A673 (cell line): Measurements from ENCODE around the gene MARK3. TPM values are rescaled to one million over a fixed set of nuclear protein-coding genes. Genes with fewer than 3 reads are reported as not detected.

ENCODE experiments used
- BruUV-seq: library from RNA; stranded (reverse); fragments of 400-500 nt; replicated peaks from 2 replicates; lab custom pipeline; 2021; lab: Mats Ljungman, UMichigan
- CTCF ChIA-PET: fragments of 300-600 bp; sonication (Branson Sonifier 250); formaldehyde crosslinking; loops from one replicate; lab custom pipeline; 2022; ENCODE audit warnings: antibody characterized with exemption; lab: Charles Lee
- POLR2A ChIA-PET: fragments of 300-600 bp; sonication (Branson Sonifier 250); formaldehyde crosslinking; loops from one replicate; lab custom pipeline; 2022; ENCODE audit warnings: antibody characterized with exemption; ENCODE audit not compliant: low non-redundant PET; lab: Charles Lee
- DNase-seq: peaks from one replicate; pipeline ENCODE4 v3.0.0-alpha.2; 2015; ENCODE audit warnings: low spot score
- H3K27ac ChIP-seq: fragments of 200-600 bp; sonication (generic); 2 replicates; pipeline ENCODE4 v1.5.1; 2016; ENCODE audit warnings: mixed run types, low read depth, mild to moderate bottlenecking, mixed read lengths, antibody characterized with exemption, low read length; ENCODE audit not compliant: poor library complexity, severe bottlenecking
- H3K27me3 ChIP-seq: fragments of 200-600 bp; sonication (generic); replicated peaks from 2 replicates; pipeline ENCODE4 v1.6.1; 2017; ENCODE audit warnings: mixed run types, low read depth, mild to moderate bottlenecking, mixed read lengths, antibody characterized with exemption, low read length; ENCODE audit not compliant: insufficient read depth, poor library complexity
- H3K36me3 ChIP-seq: fragments of 200-600 bp; sonication (generic); 2 replicates; pipeline ENCODE4 v1.6.1; 2016; ENCODE audit warnings: mixed run types, mild to moderate bottlenecking, mixed read lengths, antibody characterized with exemption, low read length; ENCODE audit not compliant: insufficient read depth, poor library complexity, severe bottlenecking
- H3K4me1 ChIP-seq: fragments of 200-600 bp; sonication (generic); 2 replicates; pipeline ENCODE4 v1.6.1; 2017; ENCODE audit warnings: mixed run types, mild to moderate bottlenecking, mixed read lengths, antibody characterized with exemption, low read length; ENCODE audit not compliant: insufficient read depth, poor library complexity, severe bottlenecking
- H3K4me3 ChIP-seq: fragments of 200-600 bp; sonication (generic); 2 replicates; pipeline ENCODE4 v1.5.1; 2016; ENCODE audit warnings: low read depth, mixed run types, mild to moderate bottlenecking, mixed read lengths, low read length; ENCODE audit not compliant: poor library complexity, severe bottlenecking
- H3K9me3 ChIP-seq: fragments of 200-600 bp; sonication (generic); 2 replicates; pipeline ENCODE4 v1.6.1; 2016; ENCODE audit warnings: mixed run types, low read depth, mild to moderate bottlenecking, mixed read lengths, antibody characterized with exemption, low read length; ENCODE audit not compliant: poor library complexity, severe bottlenecking
- CTCF ChIP-seq: fragments of 300-800, 200-600 bp; sonication (generic); conservative IDR thresholded peaks from 2 replicates; pipeline ENCODE4 v1.5.1; 2017; ENCODE audit warnings: low read depth, mild to moderate bottlenecking, antibody characterized with exemption, low read length, moderate library complexity, mixed read lengths
- EZH2 ChIP-seq: fragments of 200-600 bp; sonication (generic); IDR thresholded peaks from 2 replicates; pipeline ENCODE4 v1.6.1; 2017; ENCODE audit warnings: borderline replicate concordance, low read depth, mild to moderate bottlenecking, mixed read lengths, antibody characterized with exemption, low read length; ENCODE audit not compliant: poor library complexity, severe bottlenecking
- intact Hi-C: fragments of 100-400 bp; cut with micrococcal nuclease; formaldehyde crosslinking; loops from one replicate; pipeline ENCODE4 v1.10.0; 2022; ENCODE audit not compliant: unreplicated experiment
- total RNA-seq: library from RNA; stranded (reverse); gene quantifications from 2 replicates; pipeline ENCODE4 v1.2.3, GENCODE V29; 2021

MARK3 gene
- total RNA-seq, 1 experiment from 2014 or later = 94.4 TPM

GRCh38 chr14:103501041-103501870, 116.0 kb downstream of the MARK3 start:
- no TSS peak for BruUV-seq
- Histone ChIP-seq H3K36me3 (peaks cover 61% of the 10 kb centered on the region), H3K4me1 (no peaks in the 10 kb centered on the region), H3K27ac (no peak overlapping the region), H3K9me3 (no peaks in the 10 kb centered on the region), H3K27me3 (no peaks in the 10 kb centered on the region), H3K4me3 (no peak overlapping the region)
- intact Hi-C loops = loop anchor here (5.0 kb wide), 1 partner anchor 46 kb away; no protein-coding TSS in a partner anchor
- POLR2A ChIA-PET = no interaction called here
- TF ChIP-seq CTCF (no peak), EZH2 (no peak)
- CTCF ChIA-PET = interaction anchor here (0.6 kb wide), 1 partner anchor 18 kb away, joined by 3 read pairs; no protein-coding TSS in a partner anchor
- DNase-seq = no peak

- peaks cover 59% of the 10 kb centered on the region for H3K36me3 ChIP-seq
- intact Hi-C loops = loop anchor here (5.0 kb wide), 1 partner anchor 45 kb away; no protein-coding TSS in a partner anchor
- TF ChIP-seq CTCF (no peak), EZH2 (no peak)
- no peak overlapping the region for H3K4me3 ChIP-seq
- BruUV-seq = no TSS peak
- H3K4me1 ChIP-seq = no peaks in the 10 kb centered on the region
- H3K9me3 ChIP-seq = no peaks in the 10 kb centered on the region
- H3K27ac ChIP-seq = no peak overlapping the region
- H3K27me3 ChIP-seq = no peaks in the 10 kb centered on the region
- ChIA-PET CTCF (no interaction called here), POLR2A (interaction anchor here (0.5 kb wide), 1 partner anchor 46 kb away, joined by 8 read pairs; no protein-coding TSS in a partner anchor)
- DNase-seq = no peak
These were observed 116.9 kb downstream of the MARK3 start for GRCh38 chr14:103501921-103502669.

GRCh38 chr14:103502877-103503276, 117.7 kb downstream of the MARK3 start:
- no TSS peak for BruUV-seq
- no peaks in the 10 kb centered on the region for H3K9me3 ChIP-seq
- H3K27ac ChIP-seq = no peak overlapping the region
- TF ChIP-seq EZH2 (no peak), CTCF (no peak)
- no peak for DNase-seq
- H3K4me3 ChIP-seq = no peak overlapping the region
- POLR2A ChIA-PET = interaction anchor here (0.5 kb wide), 1 partner anchor 47 kb away, joined by 8 read pairs; no protein-coding TSS in a partner anchor
- intact Hi-C loops = loop anchor here (5.0 kb wide), 1 partner anchor 44 kb away; no protein-coding TSS in a partner anchor
- peaks cover 51% of the 10 kb centered on the region for H3K36me3 ChIP-seq
- no peaks in the 10 kb centered on the region for H3K27me3 ChIP-seq
- H3K4me1 ChIP-seq = no peaks in the 10 kb centered on the region
- CTCF ChIA-PET = no interaction called here
